K562 (cell line): ENCODE results near the gene TMEM167B. TPM values are rescaled to one million over a fixed set of nuclear protein-coding genes. Genes with fewer than 3 reads are reported as not detected.
A peak's percentile ranks its signal among the peaks of the same experiment; 100 is the strongest.

Experiments used
- ATF2 ChIP-seq: sonication (generic); formaldehyde crosslinking; IDR thresholded peaks from 2 replicates; pipeline ENCODE4 v1.8.1; 2022; ENCODE audit warnings: missing genetic modification reagents
- ATF6 ChIP-seq: sonication (generic); formaldehyde crosslinking; IDR thresholded peaks from 2 replicates; pipeline ENCODE4 v1.4.0; 2020; ENCODE audit warnings: mild to moderate bottlenecking, missing genetic modification reagents
- FOXA3 ChIP-seq, 2 experiments: fragments of 450-650 bp in 1 of 2; sonication (generic) in 1 of 2; formaldehyde crosslinking; IDR thresholded peaks in 1 of 2; conservative IDR thresholded peaks in 1 of 2; 2 replicates each; pipeline versions ENCODE4 v1.4.0 to v1.8.0; 2020 to 2022; ENCODE audit warnings: mild to moderate bottlenecking in 2 of 2, missing genetic modification reagents in 1 of 2
- HDAC6 ChIP-seq: IDR thresholded peaks from 2 replicates; pipeline ENCODE4 v1.6.1; 2012; ENCODE audit warnings: low read depth, mild to moderate bottlenecking, control low read depth, inconsistent platforms, low read length, moderate library complexity
- HNRNPH1 ChIP-seq: fragments of 200-400 bp; formaldehyde crosslinking; optimal IDR thresholded peaks from 2 replicates; pipeline ENCODE3; 2017; ENCODE audit warnings: low read depth, mild to moderate bottlenecking, low read length, moderate library complexity
- MCM2 ChIP-seq: fragments of 450-650 bp; IDR thresholded peaks from 2 replicates; pipeline ENCODE4 v1.6.1; 2017; ENCODE audit warnings: low read depth, mild to moderate bottlenecking
- MXI1 ChIP-seq: IDR thresholded peaks from 2 replicates; pipeline ENCODE4 v1.6.1; 2011; ENCODE audit warnings: low read depth, mild to moderate bottlenecking, improper control_type of control experiment, low read length
- NR2C2 ChIP-seq, 2 experiments: fragments of 200-800 bp in 1 of 2; sonication (Bioruptor generic) in 1 of 2; sonication (generic) in 1 of 2; formaldehyde crosslinking in 1 of 2; IDR thresholded peaks; 2 replicates each; pipeline versions ENCODE4 v1.6.1 to v1.8.0; 2016 to 2022; ENCODE audit warnings: mild to moderate bottlenecking in 1 of 2, missing compliant biosample characterization in 1 of 2, missing genetic modification characterization in 1 of 2, missing genetic modification reagents in 1 of 2
- SFPQ ChIP-seq: fragments of 200-400 bp; formaldehyde crosslinking; IDR thresholded peaks from 2 replicates; pipeline ENCODE4 v1.6.1; 2017; ENCODE audit warnings: mild to moderate bottlenecking, low read depth, low read length, moderate library complexity
- SMARCB1 ChIP-seq: IDR thresholded peaks from 2 replicates; pipeline ENCODE4 v1.6.1; 2011; ENCODE audit warnings: improper control_type of control experiment, low read depth; ENCODE audit not compliant: insufficient read length
- SP2 ChIP-seq: IDR thresholded peaks from 2 replicates; pipeline ENCODE4 v1.6.1; 2011; ENCODE audit warnings: mild to moderate bottlenecking, low read depth, low read length, moderate library complexity; ENCODE audit not compliant: poor library complexity, severe bottlenecking; ENCODE audit errors: extremely low read depth
- SRSF3 ChIP-seq: fragments of 200-400 bp; formaldehyde crosslinking; IDR thresholded peaks from 2 replicates; pipeline ENCODE4 v1.6.1; 2016; ENCODE audit warnings: mild to moderate bottlenecking, low read length, moderate library complexity; ENCODE audit not compliant: insufficient read depth
- STAT6 ChIP-seq: sonication (generic); formaldehyde crosslinking; IDR thresholded peaks from 2 replicates; pipeline ENCODE4 v1.8.1; 2023; ENCODE audit warnings: mild to moderate bottlenecking, missing genetic modification reagents
- TGIF2 ChIP-seq: sonication (generic); formaldehyde crosslinking; IDR thresholded peaks from 2 replicates; pipeline ENCODE4 v1.8.1; 2022; ENCODE audit warnings: mild to moderate bottlenecking, missing genetic modification reagents, moderate library complexity
- ZNF24 ChIP-seq: fragments of 450-650 bp; IDR thresholded peaks from 2 replicates; pipeline ENCODE4 v1.6.1; 2016
- ZNF707 ChIP-seq: fragments of 250-450 bp; sonication (Bioruptor Pico); conservative IDR thresholded peaks from 2 replicates; pipeline ENCODE4 v1.8.0; 2022; ENCODE audit warnings: inconsistent platforms, mild to moderate bottlenecking, moderate library complexity
- ZNF780A ChIP-seq: fragments of 250-450 bp; sonication (Bioruptor Pico); IDR thresholded peaks from 2 replicates; pipeline ENCODE4 v1.5.0; 2021; ENCODE audit warnings: mild to moderate bottlenecking
- polyA plus RNA-seq, 8 experiments: library from polyadenylated mRNA; depleted of rRNA in 4 of 8; stranded (reverse) in 5 of 8; unstranded in 3 of 8; fragments of >200 nt; fragmentation: Nextera tagmentation in 2 of 8; fragmentation: Illumina TruSeq in 1 of 8; extraction: Ambion mirVana in 2 of 8; extraction: Trizol in 1 of 8; gene quantifications; 2 replicates each; pipeline versions ENCODE4 v1.2.1 to v1.2.3, GENCODE V29; 2011 to 2014; ENCODE audit warnings: inconsistent platforms in 1 of 8, missing spikeins in 1 of 8
- total RNA-seq, 7 experiments: library from RNA; depleted of rRNA in 6 of 7; stranded (reverse); fragments of >200 nt in 6 of 7; fragmentation: Illumina TruSeq in 2 of 7; extraction: Trizol in 2 of 7; gene quantifications; 2 replicates each; pipeline versions ENCODE4 v1.2.1 to v1.2.3, GENCODE V29; 2011 to 2021; ENCODE audit warnings: low replicate concordance in 1 of 7

Gene TMEM167B
- total and polyA plus RNA-seq, 9 of the 15 experiments (the other 6 are each of a cell fraction or from before 2014, with no cell fraction given) = 17.2 to 36.4 (median 32.2) TPM

- no peak for TF ChIP-seq SFPQ
- no peak for TF ChIP-seq ATF2 (CRISPR knock-in tag)
- peak; percentile 87; the same call in 1 of the 2 replicates for TF ChIP-seq STAT6 (CRISPR knock-in tag)
- TF ChIP-seq ZNF24 = peak; percentile 48; the same call in 1 of the 2 replicates
- TF ChIP-seq FOXA3 (CRISPR knock-in tag; conservative IDR thresholded peaks at IDR 0.05 in 1 of 2, IDR thresholded peaks at IDR 0.05 in 1 of 2) = peak; percentile 81 to 95
- no peak for TF ChIP-seq SRSF3
- TF ChIP-seq ZNF707 = no peak
- peak; percentile 89; the same call in 1 of the 2 replicates for TF ChIP-seq TGIF2 (CRISPR knock-in tag)
- TF ChIP-seq MCM2 = no peak
- TF ChIP-seq HNRNPH1 = no peak
- no peak for TF ChIP-seq SP2
- TF ChIP-seq MXI1 = peak; percentile 81; the same call in 1 of the 2 replicates
- no peak for TF ChIP-seq ZNF780A
- no peak for TF ChIP-seq SMARCB1
- no peak for TF ChIP-seq ATF6
- peak; percentile 81 for TF ChIP-seq NR2C2 (CRISPR knock-in tag; IDR thresholded peaks at IDR 0.05)
- TF ChIP-seq NR2C2 (tag; IDR thresholded peaks at IDR 0.05) = peak; percentile 69
- TF ChIP-seq HDAC6 = no peak
These were observed at the start of gene TMEM167B (continued) for GRCh38 chr1:109090196-109091077.
